Endothelial cell of umbilical vein (primary cell): ENCODE results near the gene NCL. TPM values are rescaled to one million over a fixed set of nuclear protein-coding genes. Genes with fewer than 3 reads are reported as not detected.

Experiments
- BruUV-seq: library from RNA; stranded (reverse); fragments of 400-500 nt; replicated peaks from 2 replicates; lab custom pipeline; 2021; lab: Mats Ljungman, UMichigan
- CTCF ChIA-PET: fragments of 300-600, 350-600 bp; sonication (Branson Sonifier 250); formaldehyde crosslinking; loops from one replicate; lab custom pipeline; 2021; ENCODE audit warnings: antibody characterized with exemption, inconsistent platforms; lab: Charles Lee
- POLR2A ChIA-PET: fragments of 300-600, 350-600 bp; sonication (Branson Sonifier 250); formaldehyde crosslinking; loops from one replicate; lab custom pipeline; 2021; ENCODE audit warnings: antibody characterized with exemption, inconsistent platforms; lab: Charles Lee
- DNase-seq: peaks from one replicate; pipeline ENCODE4 v3.0.0-alpha.2; 2011; ENCODE audit warnings: low read depth, low spot score
- FAIRE-seq: peaks from 2 replicates; lab custom pipeline; 2011; peaks lifted over from hg19 to GRCh38; lab: Jason Lieb, UNC
- H2AFZ ChIP-seq: 2 replicates; pipeline ENCODE4 v1.6.0; 2012; ENCODE audit warnings: low read depth, low read length, control low read depth, inconsistent platforms
- H3K27ac ChIP-seq: 2 replicates; pipeline ENCODE4 v1.5.1; 2011; ENCODE audit warnings: low read depth, mild to moderate bottlenecking, control low read depth, low read length, moderate library complexity; ENCODE audit not compliant: insufficient read depth
- H3K27me3 ChIP-seq, 2 experiments: 2 replicates each; pipeline versions ENCODE4 v1.6.0 to v1.6.1; 2011; ENCODE audit warnings: low read length in 2 of 2, mixed read lengths in 1 of 2; ENCODE audit not compliant: control insufficient read depth in 2 of 2, insufficient read depth in 2 of 2
- H3K36me3 ChIP-seq, 2 experiments: 2 replicates in 1 of 2; 3 replicates in 1 of 2; pipeline ENCODE4 v1.5.1; 2011; ENCODE audit warnings: low read length in 2 of 2, mild to moderate bottlenecking in 1 of 2, moderate library complexity in 1 of 2; ENCODE audit not compliant: control insufficient read depth in 2 of 2, insufficient read depth in 2 of 2; ENCODE audit errors: extremely low read depth in 1 of 2
- H3K4me1 ChIP-seq: 3 replicates; pipeline ENCODE4 v1.5.1; 2011; ENCODE audit warnings: mild to moderate bottlenecking, low read length; ENCODE audit not compliant: control insufficient read depth, insufficient read depth; ENCODE audit errors: extremely low read depth
- H3K4me2 ChIP-seq: 2 replicates; pipeline ENCODE4 v1.6.1; 2011; ENCODE audit warnings: low read length, control low read depth, mixed read lengths; ENCODE audit not compliant: insufficient read depth
- H3K4me3 ChIP-seq, 3 experiments: fragments of 200-600 bp in 1 of 3; sonication (generic), shearing (Covaris generic) in 1 of 3; replicated peaks in 1 of 3; 2 replicates each; pipeline ENCODE4 v1.5.1; 2011 to 2016; ENCODE audit warnings: control low read depth in 3 of 3, low read length in 3 of 3, mild to moderate bottlenecking in 2 of 3, inconsistent platforms in 1 of 3, low read depth in 1 of 3, moderate library complexity in 1 of 3; ENCODE audit not compliant: insufficient read depth in 1 of 3
- H3K79me2 ChIP-seq: 2 replicates; pipeline ENCODE4 v1.6.0; 2012; ENCODE audit warnings: low read length, inconsistent platforms; ENCODE audit not compliant: control insufficient read depth, insufficient read depth
- H3K9ac ChIP-seq: replicated peaks from 2 replicates; pipeline ENCODE3; 2011; ENCODE audit warnings: low read length, control low read depth; ENCODE audit not compliant: insufficient read depth; ENCODE audit errors: extremely low read depth
- H3K9me1 ChIP-seq: replicated peaks from 3 replicates; pipeline ENCODE4 v1.6.0; 2011; ENCODE audit warnings: mild to moderate bottlenecking, low read length; ENCODE audit not compliant: control insufficient read depth, insufficient read depth; ENCODE audit errors: extremely low read depth
- H3K9me3 ChIP-seq: replicated peaks from 2 replicates; pipeline ENCODE4 v1.5.1; 2012; ENCODE audit warnings: low read length, inconsistent platforms; ENCODE audit not compliant: control insufficient read depth, insufficient read depth
- H4K20me1 ChIP-seq: replicated peaks from 2 replicates; pipeline ENCODE3; 2011; ENCODE audit warnings: mild to moderate bottlenecking, low read length; ENCODE audit not compliant: control insufficient read depth, insufficient read depth; ENCODE audit errors: extremely low read depth
- CTCF ChIP-seq, 2 donors: IDR thresholded peaks; 1 replicate in 1 of 2; 2 replicates in 1 of 2; pipeline ENCODE4 v1.5.1; 2011; ENCODE audit warnings: low read length in 2 of 2, mild to moderate bottlenecking in 2 of 2, moderate library complexity in 2 of 2, control low read depth in 1 of 2, inconsistent platforms in 1 of 2, low read depth in 1 of 2; ENCODE audit not compliant: insufficient read depth in 1 of 2; ENCODE audit errors: extremely low read depth in 1 of 2
- EZH2 ChIP-seq: IDR thresholded peaks from 2 replicates; pipeline ENCODE4 v1.6.1; 2012; ENCODE audit warnings: borderline replicate concordance, low read depth, mild to moderate bottlenecking, moderate library complexity, low read length, inconsistent platforms; ENCODE audit not compliant: severe bottlenecking
- FOS ChIP-seq: IDR thresholded peaks from 2 replicates; pipeline ENCODE4 v1.6.1; 2011; ENCODE audit warnings: mild to moderate bottlenecking, low read length, moderate library complexity, borderline replicate concordance; ENCODE audit not compliant: insufficient read depth
- GATA2 ChIP-seq: IDR thresholded peaks from 2 replicates; pipeline ENCODE4 v1.7.0; 2011; ENCODE audit warnings: low read depth, mild to moderate bottlenecking, moderate library complexity, mixed read lengths, low read length; ENCODE audit not compliant: insufficient read length, insufficient read depth
- JUN ChIP-seq: IDR thresholded peaks from 2 replicates; pipeline ENCODE4 v1.6.1; 2011; ENCODE audit warnings: borderline replicate concordance, low read depth; ENCODE audit not compliant: insufficient read length, insufficient read depth
- MAX ChIP-seq: IDR thresholded peaks from 2 replicates; pipeline ENCODE4 v1.6.1; 2011; ENCODE audit not compliant: insufficient read depth, insufficient read length
- MYC ChIP-seq: IDR thresholded peaks from one replicate; pipeline ENCODE4 v1.6.1; 2011; ENCODE audit warnings: mild to moderate bottlenecking, low read depth, low read length
- POLR2A ChIP-seq: IDR thresholded peaks from 2 replicates; pipeline ENCODE4 v1.6.1; 2012; ENCODE audit warnings: low read depth, mild to moderate bottlenecking, control low read depth, low read length
- POLR2AphosphoS5 ChIP-seq: IDR thresholded peaks from 2 replicates; pipeline ENCODE4 v1.6.1; 2012; ENCODE audit warnings: low read depth, mild to moderate bottlenecking, control low read depth, low read length, moderate library complexity; ENCODE audit not compliant: insufficient read depth
- dilution Hi-C: fragments of 300-500 bp; cut with MboI; formaldehyde crosslinking; loops from one replicate; pipeline ENCODE4 v1.15.0; 2019; ENCODE audit warnings: low sequenced_read_pairs; ENCODE audit not compliant: extremely low pct_ligation_motif_present
- intact Hi-C: fragments of 100-400 bp; cut with micrococcal nuclease; formaldehyde crosslinking; loops from one replicate; pipeline ENCODE4 v1.10.0; 2022
- polyA plus RNA-seq, 4 experiments: library from polyadenylated mRNA; depleted of rRNA in 3 of 4; stranded (reverse) in 3 of 4; unstranded in 1 of 4; fragments of >200 nt; gene quantifications; 2 replicates each; pipeline versions ENCODE4 v1.2.1 to v1.2.3, GENCODE V29; 2011 to 2012; ENCODE audit warnings: missing spikeins in 1 of 4
- total RNA-seq: library from RNA; stranded (reverse); gene quantifications from 2 replicates; pipeline ENCODE4 v1.2.3, GENCODE V29; 2021

The NCL gene
- total and polyA plus RNA-seq, 2 donors (not counting 3 experiments of a cell fraction or from before 2014, with no cell fraction given) = 35.3 to 708 TPM

- peak overlapping the region; percentile 25 for H3K4me2 ChIP-seq
- H3K9ac ChIP-seq = no peak overlapping the region
- intact Hi-C loops = no loop called here
Observed at GRCh38 chr2:231411237-231411636, 53.0 kb downstream of the NCL start.

More at GRCh38 chr2:231411237-231411636, 53.0 kb downstream of the NCL start:
- Histone ChIP-seq H3K79me2 (no peaks in the 10 kb centered on the region), H3K27ac (no peak overlapping the region), H3K9me3 (no peaks in the 10 kb centered on the region), H3K9me1 (no peaks in the 10 kb centered on the region), H3K4me3 (no peak overlapping the region), H4K20me1 (no peaks in the 10 kb centered on the region), H3K36me3 (no peaks in the 10 kb centered on the region), H3K4me1 (peaks cover 3% of the 10 kb centered on the region), H2AFZ (no peak overlapping the region), H3K27me3 (no peaks in the 10 kb centered on the region)
- dilution Hi-C loops = no loop called here
- no TSS peak for BruUV-seq
- DNase-seq (no peak), FAIRE-seq (no peak)
- ChIA-PET CTCF (interaction anchor here (1.3 to 5.4 kb wide), 11 partner anchors 9 to 308 kb away, joined by 3 to 70 read pairs (median 10); no protein-coding TSS in a partner anchor), POLR2A (no interaction called here)
- TF ChIP-seq JUN (no peak), EZH2 (no peak), GATA2 (no peak), POLR2A (no peak), POLR2AphosphoS5 (no peak), MAX (no peak), MYC (no peak), FOS (no peak), CTCF (IDR thresholded peaks at IDR 0.05; ENCODE audit: extremely low read depth in 1 of 2, insufficient read depth in 1 of 2, low read depth in 1 of 2, low read length in 2 of 2) (no peak)
